Measurements from ENCODE around the gene CRYBG2. TPM values are rescaled to one million over a fixed set of nuclear protein-coding genes. Genes with fewer than 3 reads are reported as not detected.
A peak's percentile ranks its signal among the peaks of the same experiment; 100 is the strongest.

CRYBG2 gene
- total and polyA plus RNA-seq, 10 of the 15 experiments (the other 5 are each of a cell fraction or from before 2014, with no cell fraction given) = 0.03 to 1.2 (median 0.11) TPM; not detected in 4

DNA sequence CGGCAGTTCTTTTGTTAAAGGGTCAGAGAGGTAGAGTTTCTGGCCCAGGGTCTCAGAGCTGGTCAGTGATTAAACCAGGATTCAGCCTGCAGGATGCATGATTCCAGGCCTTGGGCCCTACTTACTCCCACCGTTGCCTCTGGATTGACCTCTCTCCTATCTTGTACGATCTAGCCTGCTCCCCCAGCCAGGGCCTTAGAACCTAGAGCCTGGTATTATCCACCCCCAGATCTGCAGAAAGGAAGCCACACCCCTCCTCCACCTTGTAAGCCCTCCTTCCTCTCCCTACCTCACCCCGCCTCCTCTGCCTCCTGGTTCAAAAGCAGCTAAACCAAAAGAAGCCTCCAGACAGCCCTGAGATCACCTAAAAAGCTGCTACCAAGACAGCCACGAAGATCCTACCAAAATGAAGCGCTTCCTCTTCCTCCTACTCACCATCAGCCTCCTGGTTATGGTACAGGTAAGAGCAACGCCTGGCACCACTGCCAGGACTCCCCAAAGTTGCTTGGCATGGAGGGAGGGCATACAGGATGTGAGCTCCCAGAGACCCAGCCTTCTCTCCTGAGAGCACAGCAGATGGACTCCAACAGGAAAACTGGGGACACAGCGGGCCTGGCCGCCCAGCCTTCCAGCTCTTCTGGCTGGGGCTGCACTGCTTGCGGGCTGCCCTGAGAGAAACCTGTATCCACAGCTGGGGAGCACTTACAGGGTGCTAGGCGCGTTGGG, 36.2 kb downstream of the CRYBG2 start, which contains the start of gene CD52 (continued):
- TF ChIP-seq POLR2AphosphoS5 (IDR thresholded peaks at IDR 0.05; ENCODE audit: low read length) (peak; percentile 77; the same call in 1 of the 2 replicates), RUNX3 (IDR thresholded peaks at IDR 0.05; ENCODE audit: low read length) (peak; percentile 37; the same call in 1 of the 2 replicates), POLR2A (IDR thresholded peaks at IDR 0.05; ENCODE audit: low read depth, low read length) (peak; percentile 82), SUZ12 (IDR thresholded peaks at IDR 0.05; ENCODE audit: unreplicated experiment) (no peak), POU2F2 (IDR thresholded peaks at IDR 0.05; ENCODE audit: borderline replicate concordance, low read depth, low read length) (no peak; the same call in 2 of the 3 replicates), NFYB (IDR thresholded peaks at IDR 0.05; ENCODE audit: insufficient read depth, low read depth, low read length) (no peak), CBX3 (IDR thresholded peaks at IDR 0.05; ENCODE audit: borderline replicate concordance, low read depth) (no peak), PML (IDR thresholded peaks at IDR 0.05; ENCODE audit: low read length) (peak; percentile 81), BHLHE40 (IDR thresholded peaks at IDR 0.05; ENCODE audit: borderline replicate concordance in 1 of 2, low read depth in 2 of 2, low read length in 1 of 2) (no peak), MEF2A (IDR thresholded peaks at IDR 0.05; ENCODE audit: insufficient read depth, low read depth, low read length) (0 out of 2 replicates have a peak, but pooled peaks have one; percentile 34), RFX5 (IDR thresholded peaks at IDR 0.05; ENCODE audit: low read depth, low read length) (no peak), WRNIP1 (IDR thresholded peaks at IDR 0.05; ENCODE audit: borderline replicate concordance, low read depth, low read length) (no peak), GATAD2B (conservative IDR thresholded peaks at IDR 0.05; ENCODE audit: low read depth) (no peak), CEBPB (IDR thresholded peaks at IDR 0.05; ENCODE audit: borderline replicate concordance in 1 of 2, low read depth in 2 of 2, low read length in 2 of 2) (no peak)
- TF ChIP-seq, protein P1, sequence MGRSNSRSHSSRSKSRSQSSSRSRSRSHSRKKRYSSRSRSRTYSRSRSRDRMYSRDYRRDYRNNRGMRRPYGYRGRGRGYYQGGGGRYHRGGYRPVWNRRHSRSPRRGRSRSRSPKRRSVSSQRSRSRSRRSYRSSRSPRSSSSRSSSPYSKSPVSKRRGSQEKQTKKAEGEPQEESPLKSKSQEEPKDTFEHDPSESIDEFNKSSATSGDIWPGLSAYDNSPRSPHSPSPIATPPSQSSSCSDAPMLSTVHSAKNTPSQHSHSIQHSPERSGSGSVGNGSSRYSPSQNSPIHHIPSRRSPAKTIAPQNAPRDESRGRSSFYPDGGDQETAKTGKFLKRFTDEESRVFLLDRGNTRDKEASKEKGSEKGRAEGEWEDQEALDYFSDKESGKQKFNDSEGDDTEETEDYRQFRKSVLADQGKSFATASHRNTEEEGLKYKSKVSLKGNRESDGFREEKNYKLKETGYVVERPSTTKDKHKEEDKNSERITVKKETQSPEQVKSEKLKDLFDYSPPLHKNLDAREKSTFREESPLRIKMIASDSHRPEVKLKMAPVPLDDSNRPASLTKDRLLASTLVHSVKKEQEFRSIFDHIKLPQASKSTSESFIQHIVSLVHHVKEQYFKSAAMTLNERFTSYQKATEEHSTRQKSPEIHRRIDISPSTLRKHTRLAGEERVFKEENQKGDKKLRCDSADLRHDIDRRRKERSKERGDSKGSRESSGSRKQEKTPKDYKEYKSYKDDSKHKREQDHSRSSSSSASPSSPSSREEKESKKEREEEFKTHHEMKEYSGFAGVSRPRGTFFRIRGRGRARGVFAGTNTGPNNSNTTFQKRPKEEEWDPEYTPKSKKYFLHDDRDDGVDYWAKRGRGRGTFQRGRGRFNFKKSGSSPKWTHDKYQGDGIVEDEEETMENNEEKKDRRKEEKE (IDR thresholded peaks at IDR 0.05) = no peak
- TF ChIP-seq, protein P2, sequence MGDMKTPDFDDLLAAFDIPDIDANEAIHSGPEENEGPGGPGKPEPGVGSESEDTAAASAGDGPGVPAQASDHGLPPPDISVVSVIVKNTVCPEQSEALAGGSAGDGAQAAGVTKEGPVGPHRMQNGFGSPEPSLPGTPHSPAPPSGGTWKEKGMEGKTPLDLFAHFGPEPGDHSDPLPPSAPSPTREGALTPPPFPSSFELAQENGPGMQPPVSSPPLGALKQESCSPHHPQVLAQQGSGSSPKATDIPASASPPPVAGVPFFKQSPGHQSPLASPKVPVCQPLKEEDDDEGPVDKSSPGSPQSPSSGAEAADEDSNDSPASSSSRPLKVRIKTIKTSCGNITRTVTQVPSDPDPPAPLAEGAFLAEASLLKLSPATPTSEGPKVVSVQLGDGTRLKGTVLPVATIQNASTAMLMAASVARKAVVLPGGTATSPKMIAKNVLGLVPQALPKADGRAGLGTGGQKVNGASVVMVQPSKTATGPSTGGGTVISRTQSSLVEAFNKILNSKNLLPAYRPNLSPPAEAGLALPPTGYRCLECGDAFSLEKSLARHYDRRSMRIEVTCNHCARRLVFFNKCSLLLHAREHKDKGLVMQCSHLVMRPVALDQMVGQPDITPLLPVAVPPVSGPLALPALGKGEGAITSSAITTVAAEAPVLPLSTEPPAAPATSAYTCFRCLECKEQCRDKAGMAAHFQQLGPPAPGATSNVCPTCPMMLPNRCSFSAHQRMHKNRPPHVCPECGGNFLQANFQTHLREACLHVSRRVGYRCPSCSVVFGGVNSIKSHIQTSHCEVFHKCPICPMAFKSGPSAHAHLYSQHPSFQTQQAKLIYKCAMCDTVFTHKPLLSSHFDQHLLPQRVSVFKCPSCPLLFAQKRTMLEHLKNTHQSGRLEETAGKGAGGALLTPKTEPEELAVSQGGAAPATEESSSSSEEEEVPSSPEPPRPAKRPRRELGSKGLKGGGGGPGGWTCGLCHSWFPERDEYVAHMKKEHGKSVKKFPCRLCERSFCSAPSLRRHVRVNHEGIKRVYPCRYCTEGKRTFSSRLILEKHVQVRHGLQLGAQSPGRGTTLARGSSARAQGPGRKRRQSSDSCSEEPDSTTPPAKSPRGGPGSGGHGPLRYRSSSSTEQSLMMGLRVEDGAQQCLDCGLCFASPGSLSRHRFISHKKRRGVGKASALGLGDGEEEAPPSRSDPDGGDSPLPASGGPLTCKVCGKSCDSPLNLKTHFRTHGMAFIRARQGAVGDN (IDR thresholded peaks at IDR 0.05) = no peak
- TF ChIP-seq, protein P3, sequence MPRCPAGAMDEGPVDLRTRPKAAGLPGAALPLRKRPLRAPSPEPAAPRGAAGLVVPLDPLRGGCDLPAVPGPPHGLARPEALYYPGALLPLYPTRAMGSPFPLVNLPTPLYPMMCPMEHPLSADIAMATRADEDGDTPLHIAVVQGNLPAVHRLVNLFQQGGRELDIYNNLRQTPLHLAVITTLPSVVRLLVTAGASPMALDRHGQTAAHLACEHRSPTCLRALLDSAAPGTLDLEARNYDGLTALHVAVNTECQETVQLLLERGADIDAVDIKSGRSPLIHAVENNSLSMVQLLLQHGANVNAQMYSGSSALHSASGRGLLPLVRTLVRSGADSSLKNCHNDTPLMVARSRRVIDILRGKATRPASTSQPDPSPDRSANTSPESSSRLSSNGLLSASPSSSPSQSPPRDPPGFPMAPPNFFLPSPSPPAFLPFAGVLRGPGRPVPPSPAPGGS (IDR thresholded peaks at IDR 0.05; ENCODE audit: borderline replicate concordance, insufficient read depth, low read depth, low read length, poor library complexity, severe bottlenecking) = no peak
- TF ChIP-seq, protein P4, sequence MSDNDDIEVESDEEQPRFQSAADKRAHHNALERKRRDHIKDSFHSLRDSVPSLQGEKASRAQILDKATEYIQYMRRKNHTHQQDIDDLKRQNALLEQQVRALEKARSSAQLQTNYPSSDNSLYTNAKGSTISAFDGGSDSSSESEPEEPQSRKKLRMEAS (IDR thresholded peaks at IDR 0.05; ENCODE audit: low read depth, low read length) = no peak

Measured in GM12878 (cell line).